Neutrophil (primary cell): ENCODE data around the gene SKAP1.

Source experiments
- H3K27ac ChIP-seq: fragments of 200-600 bp; sonication (generic); 2 replicates; pipeline ENCODE4 v1.5.1; 2016; ENCODE audit warnings: mild to moderate bottlenecking, moderate library complexity
- H3K27me3 ChIP-seq: fragments of 200-600 bp; sonication (generic); 2 replicates; pipeline ENCODE4 v1.6.0; 2016; ENCODE audit warnings: mild to moderate bottlenecking
- H3K36me3 ChIP-seq: fragments of 200-600 bp; sonication (generic); 2 replicates; pipeline ENCODE4 v1.5.1; 2017
- H3K4me1 ChIP-seq, 2 experiments: fragments of 200-600 bp in 1 of 2; sonication (generic) in 1 of 2; 1 replicate in 1 of 2; 2 replicates in 1 of 2; pipeline versions ENCODE4 v1.5.1 to v1.6.1; 2013 to 2016; ENCODE audit warnings: low read depth in 1 of 2, low read length in 1 of 2, mild to moderate bottlenecking in 1 of 2, moderate library complexity in 1 of 2; ENCODE audit not compliant: control insufficient read depth in 1 of 2, insufficient read depth in 1 of 2
- H3K4me3 ChIP-seq, 2 experiments: fragments of 200-600 bp in 1 of 2; sonication (generic) in 1 of 2; 1 replicate in 1 of 2; 2 replicates in 1 of 2; pipeline ENCODE4 v1.5.1; 2013 to 2016; ENCODE audit warnings: low read depth in 1 of 2, low read length in 1 of 2, mild to moderate bottlenecking in 1 of 2, moderate library complexity in 1 of 2
- H3K9me3 ChIP-seq: fragments of 200-600 bp; sonication (generic); 2 replicates; pipeline ENCODE4 v1.5.1; 2016
- TF ChIP-seq, protein P1 (sequence below): fragments of 200-600 bp; sonication (generic); IDR thresholded peaks from 2 replicates; pipeline ENCODE4 v1.5.1; 2016; ENCODE audit warnings: antibody characterized with exemption

The SKAP1 gene

GRCh38 chr17:48113201-48113676 is 316.8 kb downstream of the SKAP1 start:
- peak overlapping the region; percentile 96 for H3K27ac ChIP-seq
- peaks cover 65 to 67% of the 10 kb centered on the region in 2 experiments for H3K4me1 ChIP-seq
- H3K36me3 ChIP-seq = peaks cover 38% of the 10 kb centered on the region
- TF ChIP-seq, protein P1, sequence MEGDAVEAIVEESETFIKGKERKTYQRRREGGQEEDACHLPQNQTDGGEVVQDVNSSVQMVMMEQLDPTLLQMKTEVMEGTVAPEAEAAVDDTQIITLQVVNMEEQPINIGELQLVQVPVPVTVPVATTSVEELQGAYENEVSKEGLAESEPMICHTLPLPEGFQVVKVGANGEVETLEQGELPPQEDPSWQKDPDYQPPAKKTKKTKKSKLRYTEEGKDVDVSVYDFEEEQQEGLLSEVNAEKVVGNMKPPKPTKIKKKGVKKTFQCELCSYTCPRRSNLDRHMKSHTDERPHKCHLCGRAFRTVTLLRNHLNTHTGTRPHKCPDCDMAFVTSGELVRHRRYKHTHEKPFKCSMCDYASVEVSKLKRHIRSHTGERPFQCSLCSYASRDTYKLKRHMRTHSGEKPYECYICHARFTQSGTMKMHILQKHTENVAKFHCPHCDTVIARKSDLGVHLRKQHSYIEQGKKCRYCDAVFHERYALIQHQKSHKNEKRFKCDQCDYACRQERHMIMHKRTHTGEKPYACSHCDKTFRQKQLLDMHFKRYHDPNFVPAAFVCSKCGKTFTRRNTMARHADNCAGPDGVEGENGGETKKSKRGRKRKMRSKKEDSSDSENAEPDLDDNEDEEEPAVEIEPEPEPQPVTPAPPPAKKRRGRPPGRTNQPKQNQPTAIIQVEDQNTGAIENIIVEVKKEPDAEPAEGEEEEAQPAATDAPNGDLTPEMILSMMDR = no peak
- peak overlapping the region; percentile 47 to 57 for H3K4me3 ChIP-seq
- no peaks in the 10 kb centered on the region for H3K27me3 ChIP-seq
- no peaks in the 10 kb centered on the region for H3K9me3 ChIP-seq

GRCh38 chr17:48111937-48112241 is 318.1 kb downstream of the SKAP1 start:
- Histone ChIP-seq H3K27ac (peak overlapping the region; percentile 96), H3K27me3 (no peaks in the 10 kb centered on the region), H3K4me3 (peak overlapping the region; percentile 4 to 57), H3K4me1 (peaks cover 69 to 74% of the 10 kb centered on the region in 2 experiments), H3K9me3 (no peaks in the 10 kb centered on the region), H3K36me3 (peaks cover 25% of the 10 kb centered on the region)
- TF ChIP-seq, protein P1 = no peak

DNA sequence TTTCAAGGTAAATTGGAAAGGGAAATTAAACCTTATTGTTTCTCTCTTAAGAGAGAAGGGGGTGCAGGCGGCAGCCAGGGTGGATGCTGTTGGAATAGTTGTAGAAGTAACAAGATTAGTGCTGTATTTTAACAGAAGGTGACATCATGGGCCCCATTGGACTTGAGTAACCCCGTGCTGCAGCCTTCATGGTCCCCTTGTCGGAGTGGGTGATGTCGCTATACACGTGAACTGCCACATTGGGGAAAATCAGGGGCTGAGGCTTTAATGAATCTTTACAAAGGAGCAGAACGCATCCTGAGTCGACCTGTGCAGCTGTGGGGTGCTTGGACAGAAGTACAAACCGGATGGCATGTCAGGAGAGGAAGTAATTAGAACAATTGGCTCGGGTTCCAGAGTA is 319.3 kb downstream of the SKAP1 start:
- H3K27ac ChIP-seq = peak overlapping the region; percentile 96
- peak overlapping the region; percentile 26 to 96 for H3K4me3 ChIP-seq

DNA sequence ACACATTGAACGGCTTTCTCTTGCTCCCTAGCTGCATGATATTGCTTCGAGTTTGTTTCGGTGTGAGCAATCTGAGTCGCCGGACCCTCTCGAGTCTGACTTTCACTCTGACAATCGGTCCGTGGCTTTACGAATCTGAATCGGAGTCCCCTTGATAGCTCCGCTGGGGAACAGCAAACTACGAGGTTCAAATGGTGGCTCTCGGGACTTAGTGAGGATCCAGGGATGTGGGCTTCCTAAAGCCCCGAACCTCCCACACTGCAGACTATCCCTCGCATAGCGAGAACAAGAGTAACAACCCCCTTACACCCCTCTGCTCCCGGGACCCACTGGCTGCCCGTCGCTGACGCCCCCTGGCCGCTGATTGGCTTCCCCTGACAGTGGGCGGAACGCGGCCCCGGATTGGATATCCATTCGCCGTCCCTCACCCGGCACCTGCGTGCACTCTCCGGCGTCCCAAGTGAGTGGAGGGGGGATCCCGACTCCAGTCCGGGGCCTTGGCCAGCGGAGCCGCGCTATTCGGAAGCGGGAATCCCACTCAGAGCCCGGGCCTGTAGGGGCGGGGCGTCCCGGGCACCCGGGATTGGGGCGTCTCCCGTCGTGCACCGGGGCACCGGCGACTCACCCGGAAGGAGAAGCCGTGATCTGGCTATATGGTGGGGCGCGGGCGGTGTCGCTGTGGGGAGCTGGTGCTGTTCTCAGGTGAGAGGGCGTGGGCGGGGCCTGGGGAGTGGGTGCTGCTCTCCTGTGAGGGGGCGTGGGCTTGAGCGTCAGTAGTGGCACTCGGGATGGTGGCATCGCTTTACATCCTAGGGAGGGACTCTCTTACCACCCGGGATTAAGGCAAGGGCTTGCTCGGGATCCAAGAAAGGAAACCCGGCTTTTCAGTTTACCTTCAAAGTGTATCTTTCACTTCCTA is 322.6 kb downstream of the SKAP1 start, which contains the start of gene SNX11:
Gene SNX11 (plus strand): TSS at position 630 of the 919 bp plus-strand sequence. CDS start 4,278 bp downstream, outside the sequence.
- peak within 1 kb of the TSS; percentile 78 to 96 for H3K4me3 ChIP-seq
- no peaks in the 10 kb centered on the region for H3K36me3 ChIP-seq
- no peaks in the 10 kb centered on the region for H3K27me3 ChIP-seq
- H3K4me1 ChIP-seq = peaks cover 85 to 91% of the 10 kb centered on the region in 2 experiments
- TF ChIP-seq, protein P1 = peak; percentile 51
- H3K9me3 ChIP-seq = no peaks in the 10 kb centered on the region
- peak within 1 kb of the TSS; percentile 96 for H3K27ac ChIP-seq

More for the DNA sequence above, 319.3 kb downstream of the SKAP1 start:
- Histone ChIP-seq H3K27me3 (no peaks in the 10 kb centered on the region), H3K36me3 (peaks cover 14% of the 10 kb centered on the region), H3K9me3 (no peaks in the 10 kb centered on the region), H3K4me1 (peaks cover 80 to 85% of the 10 kb centered on the region in 2 experiments)
- TF ChIP-seq, protein P1 = no peak

- H3K27ac ChIP-seq = peak overlapping the region; percentile 96
- H3K36me3 ChIP-seq = no peaks in the 10 kb centered on the region
- no peaks in the 10 kb centered on the region for H3K27me3 ChIP-seq
- H3K4me3 ChIP-seq = peak overlapping the region; percentile 78 to 96
- TF ChIP-seq, protein P1 = no peak
- H3K9me3 ChIP-seq = no peaks in the 10 kb centered on the region
- peaks cover 85 to 91% of the 10 kb centered on the region in 2 experiments for H3K4me1 ChIP-seq
These were observed 323.2 kb downstream of the SKAP1 start for GRCh38 chr17:48106802-48107136.
